Anterior cingulate cortex (tissue), 58 donors: ENCODE results near the gene TBCD.

Experiments used
- DNase-seq, 58 donors: peaks; one replicate each; lab custom pipeline; 2025; lab: John Stamatoyannopoulos, UW

TBCD gene

GRCh38 chr17:82751571-82752370 lies at the start of gene TBCD:
TSS of gene TBCD (plus strand) at chr17:82752065. CDS start at chr17:82752194, 129 bp downstream.
- peak in 57 of 58 donors; percentile 45 to 98 (median 89) for DNase-seq

GRCh38 chr17:82702231-82702927 lies 49.5 kb upstream of the TBCD start:
- peak in 35 of 58 donors; percentile 24 to 87 (median 58) for DNase-seq

- DNase-seq: no peak
Observed at GRCh38 chr17:82703036-82703745, 48.7 kb upstream of the TBCD start.

- peak in 1 of 58 donors; percentile 32 for DNase-seq
Observed at GRCh38 chr17:82703935-82704865, 47.7 kb upstream of the TBCD start.

GRCh38 chr17:82704886-82705285 lies 47.0 kb upstream of the TBCD start:
- DNase-seq: no peak

GRCh38 chr17:82705756-82706155 lies 46.1 kb upstream of the TBCD start:
- no peak for DNase-seq

GRCh38 chr17:82709024-82709675 lies 42.7 kb upstream of the TBCD start:
- DNase-seq: peak in 1 of 58 donors; percentile 29

- no peak for DNase-seq
Observed at GRCh38 chr17:82709676-82710498, 42.0 kb upstream of the TBCD start.

GRCh38 chr17:82710499-82711232 lies 41.2 kb upstream of the TBCD start:
- DNase-seq: no peak

- peak in 5 of 58 donors; percentile 15 to 68 (median 33) for DNase-seq
Observed at GRCh38 chr17:82713071-82713723, 38.7 kb upstream of the TBCD start.

- peak; percentile 45 to 96 (median 90) for DNase-seq
Observed at GRCh38 chr17:82716203-82717010, 35.5 kb upstream of the TBCD start, which contains the start of gene FN3KRP. TSS of gene FN3KRP (plus strand) at chr17:82716706. CDS start at chr17:82716756, 50 bp downstream.

GRCh38 chr17:82718986-82719685 lies 32.7 kb upstream of the TBCD start:
- DNase-seq: no peak

- no peak for DNase-seq
Observed at GRCh38 chr17:82720204-82720603, 31.7 kb upstream of the TBCD start.

GRCh38 chr17:82722341-82723013 lies 29.4 kb upstream of the TBCD start:
- no peak for DNase-seq

GRCh38 chr17:82723169-82723807 lies 28.6 kb upstream of the TBCD start:
- no peak for DNase-seq
